ENCODE measurements around the gene PDE4B. TPM values are rescaled to one million over a fixed set of nuclear protein-coding genes. Genes with fewer than 3 reads are reported as not detected.

The PDE4B gene
- total and polyA plus RNA-seq, 12 donors, result 1.2 to 14.9 (median 3.9) TPM

DNA sequence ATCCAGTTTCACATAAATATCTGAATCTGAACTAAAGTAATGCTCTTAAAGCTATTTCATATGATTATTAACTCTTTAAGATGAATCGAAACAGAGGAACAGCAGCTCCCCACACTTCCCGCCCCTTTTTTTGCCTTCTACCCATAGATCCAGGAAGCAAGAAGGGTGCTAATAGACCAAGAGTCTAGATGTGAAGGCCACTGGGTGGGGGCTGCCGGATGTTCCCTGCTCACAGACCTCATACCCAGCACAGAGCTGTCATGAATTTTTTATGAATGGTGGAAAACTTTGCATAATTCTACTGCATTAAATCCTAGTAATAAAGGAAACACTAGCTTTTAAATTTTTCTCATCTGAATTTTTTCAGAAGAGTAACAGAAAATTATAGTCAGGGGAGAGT lies 457.4 kb downstream of the PDE4B start:
- intact Hi-C loops (cut with DNase I), result loop anchor here (5.0 to 10.0 kb wide), 2 partner anchors 197 to 475 kb away; no protein-coding TSS in a partner anchor
- H3K27me3 ChIP-seq, result no peaks in the 10 kb centered on the region
- no peak overlapping the region for H3K4me3 ChIP-seq
- no peak for DNase-seq
- WGBS, 4 donors, result 74 to 78% (median 75%) methylated on average over 3 of the region's 3 CpGs
- TF ChIP-seq POLR2A (IDR thresholded peaks at IDR 0.05), result no peak
- TF ChIP-seq, protein P1, sequence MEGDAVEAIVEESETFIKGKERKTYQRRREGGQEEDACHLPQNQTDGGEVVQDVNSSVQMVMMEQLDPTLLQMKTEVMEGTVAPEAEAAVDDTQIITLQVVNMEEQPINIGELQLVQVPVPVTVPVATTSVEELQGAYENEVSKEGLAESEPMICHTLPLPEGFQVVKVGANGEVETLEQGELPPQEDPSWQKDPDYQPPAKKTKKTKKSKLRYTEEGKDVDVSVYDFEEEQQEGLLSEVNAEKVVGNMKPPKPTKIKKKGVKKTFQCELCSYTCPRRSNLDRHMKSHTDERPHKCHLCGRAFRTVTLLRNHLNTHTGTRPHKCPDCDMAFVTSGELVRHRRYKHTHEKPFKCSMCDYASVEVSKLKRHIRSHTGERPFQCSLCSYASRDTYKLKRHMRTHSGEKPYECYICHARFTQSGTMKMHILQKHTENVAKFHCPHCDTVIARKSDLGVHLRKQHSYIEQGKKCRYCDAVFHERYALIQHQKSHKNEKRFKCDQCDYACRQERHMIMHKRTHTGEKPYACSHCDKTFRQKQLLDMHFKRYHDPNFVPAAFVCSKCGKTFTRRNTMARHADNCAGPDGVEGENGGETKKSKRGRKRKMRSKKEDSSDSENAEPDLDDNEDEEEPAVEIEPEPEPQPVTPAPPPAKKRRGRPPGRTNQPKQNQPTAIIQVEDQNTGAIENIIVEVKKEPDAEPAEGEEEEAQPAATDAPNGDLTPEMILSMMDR (IDR thresholded peaks at IDR 0.05), result no peak
- H3K27ac ChIP-seq, result no peak overlapping the region
- H3K9me3 ChIP-seq (replicated peaks in 1 of 3), result no peaks in the 10 kb centered on the region
- H3K4me1 ChIP-seq (replicated peaks in 1 of 2), result no peaks in the 10 kb centered on the region
- no peaks in the 10 kb centered on the region for H3K36me3 ChIP-seq (replicated peaks in 1 of 2)

DNA sequence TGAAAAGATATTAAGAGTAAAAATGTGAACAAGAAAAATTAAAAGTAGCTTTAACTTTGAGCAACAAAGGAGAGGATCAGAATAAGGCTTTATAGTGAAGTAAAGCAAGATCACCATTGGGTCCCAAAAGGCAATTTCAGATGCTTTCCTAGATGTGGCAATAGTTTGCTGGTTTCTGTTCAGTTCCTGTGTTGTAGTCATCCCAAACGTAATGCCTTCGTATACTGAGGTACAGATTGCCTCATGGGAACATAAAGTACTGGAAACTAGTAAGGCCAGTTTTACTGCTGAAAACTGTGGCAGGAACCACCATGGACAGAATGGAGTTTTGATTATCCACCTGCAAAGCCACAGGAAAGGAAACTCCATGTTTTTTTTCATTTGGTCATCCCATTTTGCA lies 457.8 kb downstream of the PDE4B start:
- intact Hi-C loops (cut with DNase I), result loop anchor here (5.0 to 10.0 kb wide), 2 partner anchors 197 to 474 kb away; no protein-coding TSS in a partner anchor
- Histone ChIP-seq H3K27ac (no peak overlapping the region), H3K4me1 (replicated peaks in 1 of 2) (no peaks in the 10 kb centered on the region), H3K4me3 (no peak overlapping the region), H3K9me3 (replicated peaks in 1 of 3) (no peaks in the 10 kb centered on the region), H3K27me3 (no peaks in the 10 kb centered on the region), H3K36me3 (replicated peaks in 1 of 2) (no peaks in the 10 kb centered on the region)
- WGBS, 4 donors, result 54 to 75% (median 69%) methylated on average over 2 of the region's 2 CpGs
- no peak for TF ChIP-seq POLR2A (IDR thresholded peaks at IDR 0.05)
- TF ChIP-seq, protein P1 (IDR thresholded peaks at IDR 0.05), result no peak
- DNase-seq, result no peak

DNA sequence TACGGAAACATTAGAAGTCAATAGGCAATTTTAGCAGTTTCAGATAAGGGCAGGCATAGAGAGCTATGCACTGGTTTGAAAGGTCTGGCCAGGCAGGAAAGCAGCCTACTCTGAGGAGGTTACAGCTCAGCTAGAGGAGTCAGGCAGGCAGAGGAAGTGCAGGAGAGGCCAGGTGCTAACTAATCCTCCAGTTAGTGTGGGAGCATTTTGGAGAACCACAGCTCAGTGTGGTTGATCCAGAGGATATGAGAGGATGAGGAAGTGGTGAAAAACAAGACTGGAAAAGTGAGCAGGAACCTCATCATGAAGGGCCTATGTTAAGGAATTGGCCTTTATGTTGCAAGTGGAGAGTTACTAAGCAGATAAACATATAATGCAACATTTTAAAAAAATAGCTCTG lies 458.9 kb downstream of the PDE4B start:
- Histone ChIP-seq H3K27ac (no peak overlapping the region), H3K27me3 (no peaks in the 10 kb centered on the region), H3K4me1 (replicated peaks in 1 of 2) (no peaks in the 10 kb centered on the region), H3K36me3 (replicated peaks in 1 of 2) (no peaks in the 10 kb centered on the region), H3K9me3 (replicated peaks in 1 of 3) (no peaks in the 10 kb centered on the region), H3K4me3 (no peak overlapping the region)
- TF ChIP-seq POLR2A (IDR thresholded peaks at IDR 0.05), result no peak
- TF ChIP-seq, protein P1 (IDR thresholded peaks at IDR 0.05), result no peak
- DNase-seq, result peak in 2 of 7 donors; percentile 7 to 29
- 67 to 76% (median 73%) methylated on average over 1 of the region's 1 CpG for WGBS, 4 donors
- intact Hi-C loops (cut with DNase I), result loop anchor here (5.0 to 10.0 kb wide), 2 partner anchors 196 to 473 kb away; no protein-coding TSS in a partner anchor

DNA sequence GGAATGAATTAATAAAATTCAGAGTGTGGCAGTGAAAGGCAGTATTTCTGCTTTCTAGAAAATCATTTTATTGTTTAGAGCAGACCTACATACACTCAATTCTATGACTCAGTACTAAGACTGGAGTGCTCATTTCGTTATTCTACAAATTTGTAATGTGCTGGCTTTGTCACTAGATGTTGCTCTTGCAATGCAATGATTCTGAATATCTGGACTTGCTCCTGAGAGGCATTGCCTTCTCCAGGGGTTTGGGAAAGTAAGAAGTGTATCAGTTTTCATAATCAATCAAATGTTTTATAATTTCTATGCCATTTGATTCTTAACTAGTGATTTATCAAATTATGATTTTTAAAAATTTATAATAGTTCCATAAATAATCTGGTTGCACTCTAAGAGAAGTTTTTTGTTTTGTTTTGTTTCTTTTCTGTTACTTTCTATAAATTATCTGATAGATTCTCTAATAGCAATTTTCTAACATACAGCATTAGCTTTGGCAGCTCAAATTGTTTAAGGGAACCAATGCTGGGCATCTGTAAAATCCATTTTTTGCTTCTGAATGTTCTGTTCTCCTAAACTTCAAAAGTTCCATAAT lies 460.7 kb downstream of the PDE4B start:
- peak in 1 of 7 donors; percentile 31 for DNase-seq
- Histone ChIP-seq H3K27ac (no peak overlapping the region), H3K9me3 (replicated peaks in 1 of 3) (no peaks in the 10 kb centered on the region), H3K36me3 (replicated peaks in 1 of 2) (no peaks in the 10 kb centered on the region), H3K27me3 (no peaks in the 10 kb centered on the region), H3K4me1 (replicated peaks in 1 of 2) (no peaks in the 10 kb centered on the region), H3K4me3 (no peak overlapping the region)
- 0 to 4% (median 1%) methylated on average over 1 of the region's 1 CpG for WGBS, 4 donors
- intact Hi-C loops (cut with DNase I), result loop anchor here (2.0 to 10.0 kb wide), 3 partner anchors 193 to 471 kb away; no protein-coding TSS in a partner anchor
- TF ChIP-seq, protein P1 (IDR thresholded peaks at IDR 0.05), result peak; percentile 58 to 92 (median 81)
- no peak for TF ChIP-seq POLR2A (IDR thresholded peaks at IDR 0.05)
